H1 (cell line): ENCODE measurements around the gene HYAL1. TPM values are rescaled to one million over a fixed set of nuclear protein-coding genes. Genes with fewer than 3 reads are reported as not detected.

Experiments used
- CTCF ChIA-PET: fragments of 300-600 bp; sonication (Branson Sonifier 250); formaldehyde crosslinking; loops from one replicate; lab custom pipeline; 2021; ENCODE audit not compliant: partially characterized antibody; lab: Charles Lee
- POLR2A ChIA-PET: fragments of 300-600 bp; sonication (Branson Sonifier 250); formaldehyde crosslinking; loops from one replicate; lab custom pipeline; 2021; ENCODE audit warnings: inconsistent platforms; ENCODE audit not compliant: partially characterized antibody; lab: Charles Lee
- DNase-seq, 2 experiments: peaks; one replicate each; pipeline versions ENCODE4 v3.0.0 to v3.0.0-alpha.2; 2010 to 2022; ENCODE audit warnings: low spot score in 2 of 2, low read depth in 1 of 2, mixed read lengths in 1 of 2
- FAIRE-seq: peaks from 2 replicates; lab custom pipeline; 2011; peaks lifted over from hg19 to GRCh38; lab: Jason Lieb, UNC
- H2AFZ ChIP-seq: 2 replicates; pipeline ENCODE4 v1.8.1; 2012; ENCODE audit warnings: low read length, inconsistent platforms
- H2AK5ac ChIP-seq: 2 replicates; pipeline ENCODE4 v1.6.1; 2013; ENCODE audit warnings: low read depth, low read length
- H2BK120ac ChIP-seq: replicated peaks from 2 replicates; pipeline ENCODE3; 2013; ENCODE audit warnings: low read depth, low read length, inconsistent platforms
- H2BK12ac ChIP-seq: 2 replicates; pipeline ENCODE4 v1.6.1; 2013; ENCODE audit warnings: low read depth, low read length
- H2BK15ac ChIP-seq: 2 replicates; pipeline ENCODE4 v1.6.1; 2013; ENCODE audit warnings: low read length
- H2BK20ac ChIP-seq: 2 replicates; pipeline ENCODE4 v1.6.1; 2013; ENCODE audit warnings: low read length
- H2BK5ac ChIP-seq: 2 replicates; pipeline ENCODE4 v1.6.1; 2013; ENCODE audit warnings: low read depth, low read length
- H3K14ac ChIP-seq: 2 replicates; pipeline ENCODE4 v1.6.1; 2013; ENCODE audit warnings: inconsistent platforms; ENCODE audit not compliant: insufficient read length
- H3K18ac ChIP-seq: 2 replicates; pipeline ENCODE4 v1.6.1; 2013; ENCODE audit warnings: low read length; ENCODE audit errors: extremely low read depth
- H3K23ac ChIP-seq: 2 replicates; pipeline ENCODE4 v1.6.1; 2013; ENCODE audit warnings: inconsistent platforms; ENCODE audit not compliant: insufficient read length
- H3K23me2 ChIP-seq: 2 replicates; pipeline ENCODE4 v1.6.1; 2013; ENCODE audit warnings: low read depth, low read length
- H3K27ac ChIP-seq: 2 replicates; pipeline ENCODE4 v1.6.1; 2011; ENCODE audit warnings: low read depth, low read length, inconsistent platforms
- H3K27me3 ChIP-seq, 4 experiments: replicated peaks in 1 of 4; 1 replicate in 1 of 4; 2 replicates in 3 of 4; pipeline versions ENCODE4 v1.6.1 to v1.8.1; 2011 to 2013; ENCODE audit warnings: low read length in 3 of 4, mild to moderate bottlenecking in 3 of 4, inconsistent platforms in 2 of 4, mixed read lengths in 2 of 4, moderate library complexity in 1 of 4; ENCODE audit not compliant: control insufficient read depth in 3 of 4, insufficient read depth in 3 of 4; ENCODE audit errors: extremely low read depth in 1 of 4
- H3K36me3 ChIP-seq, 4 experiments: 2 replicates each; pipeline versions ENCODE4 v1.6.1 to v1.8.1; 2011 to 2013; ENCODE audit warnings: mild to moderate bottlenecking in 4 of 4, low read length in 3 of 4, moderate library complexity in 2 of 4, control low read depth in 1 of 4, inconsistent platforms in 1 of 4; ENCODE audit not compliant: insufficient read depth in 4 of 4, control insufficient read depth in 2 of 4
- H3K4ac ChIP-seq: replicated peaks from 2 replicates; pipeline ENCODE3; 2013; ENCODE audit warnings: low read length, low read depth, mixed read lengths, inconsistent platforms; ENCODE audit not compliant: insufficient read length
- H3K4me1 ChIP-seq, 4 experiments: replicated peaks in 1 of 4; 1 replicate in 1 of 4; 2 replicates in 3 of 4; pipeline versions ENCODE4 v1.6.1 to v1.8.1; 2011 to 2013; ENCODE audit warnings: low read length in 3 of 4, inconsistent platforms in 2 of 4, mixed read lengths in 1 of 4; ENCODE audit not compliant: insufficient read depth in 4 of 4, control insufficient read depth in 3 of 4
- H3K4me2 ChIP-seq, 2 experiments: 2 replicates each; pipeline versions ENCODE4 v1.6.1 to v1.8.1; 2011 to 2013; ENCODE audit warnings: low read depth in 2 of 2, low read length in 2 of 2, control low read depth in 1 of 2, inconsistent platforms in 1 of 2, mild to moderate bottlenecking in 1 of 2; ENCODE audit not compliant: insufficient read depth in 1 of 2
- H3K4me3 ChIP-seq, 4 experiments: fragments of 200-600, 300-600 bp in 1 of 4; sonication (generic), shearing (Covaris generic), sonication (Bioruptor Twin) in 1 of 4; 2 replicates each; pipeline versions ENCODE4 v1.5.1 to v1.8.1; 2011 to 2016; ENCODE audit warnings: low read length in 4 of 4, low read depth in 3 of 4, control low read depth in 2 of 4, inconsistent platforms in 2 of 4, mild to moderate bottlenecking in 2 of 4, mixed read lengths in 1 of 4, moderate library complexity in 1 of 4; ENCODE audit not compliant: insufficient read depth in 2 of 4; ENCODE audit errors: extremely low read depth in 1 of 4
- H3K56ac ChIP-seq: replicated peaks from 2 replicates; pipeline ENCODE3; 2013; ENCODE audit warnings: low read depth, mild to moderate bottlenecking, mixed read lengths, low read length, inconsistent platforms; ENCODE audit not compliant: insufficient read length
- H3K79me1 ChIP-seq: 2 replicates; pipeline ENCODE4 v1.6.1; 2013; ENCODE audit warnings: low read depth, low read length, control low read depth
- H3K79me2 ChIP-seq, 2 experiments: 2 replicates each; pipeline versions ENCODE4 v1.6.1 to v1.8.1; 2012 to 2013; ENCODE audit warnings: low read length in 2 of 2, mild to moderate bottlenecking in 2 of 2, inconsistent platforms in 1 of 2; ENCODE audit not compliant: insufficient read depth in 2 of 2, control insufficient read depth in 1 of 2
- H3K9ac ChIP-seq, 4 experiments: replicated peaks in 1 of 4; 1 replicate in 1 of 4; 2 replicates in 3 of 4; pipeline versions ENCODE4 v1.6.1 to v1.8.1; 2011 to 2013; ENCODE audit warnings: low read depth in 3 of 4, low read length in 3 of 4, control low read depth in 2 of 4, mild to moderate bottlenecking in 2 of 4, moderate library complexity in 2 of 4, inconsistent platforms in 1 of 4; ENCODE audit errors: extremely low read depth in 1 of 4
- H3K9me3 ChIP-seq, 2 experiments: 2 replicates each; pipeline versions ENCODE4 v1.6.1 to v1.8.1; 2012 to 2013; ENCODE audit warnings: mild to moderate bottlenecking in 2 of 2, moderate library complexity in 2 of 2, control low read depth in 1 of 2, inconsistent platforms in 1 of 2, low read depth in 1 of 2, low read length in 1 of 2, mixed read lengths in 1 of 2; ENCODE audit not compliant: insufficient read depth in 2 of 2
- H4K20me1 ChIP-seq, 2 experiments: replicated peaks in 1 of 2; 2 replicates each; pipeline versions ENCODE3 to v1.8.1; 2011 to 2013; ENCODE audit warnings: inconsistent platforms in 2 of 2, low read length in 2 of 2, mild to moderate bottlenecking in 1 of 2; ENCODE audit not compliant: insufficient read depth in 2 of 2, control insufficient read depth in 1 of 2
- H4K5ac ChIP-seq: 2 replicates; pipeline ENCODE4 v1.6.1; 2013; ENCODE audit warnings: low read length, low read depth, mixed read lengths, inconsistent platforms; ENCODE audit not compliant: insufficient read length
- H4K8ac ChIP-seq: 2 replicates; pipeline ENCODE4 v1.8.0; 2013; ENCODE audit warnings: mild to moderate bottlenecking, moderate library complexity, low read length, inconsistent platforms; ENCODE audit not compliant: insufficient read depth; ENCODE audit errors: extremely low read depth
- H4K91ac ChIP-seq: replicated peaks from 2 replicates; pipeline ENCODE3; 2013; ENCODE audit warnings: low read length, mixed read lengths, inconsistent platforms; ENCODE audit not compliant: insufficient read length
- BACH1 ChIP-seq: IDR thresholded peaks from 2 replicates; pipeline ENCODE4 v1.6.1; 2012; ENCODE audit warnings: low read length, improper control_type of control experiment
- BCL11A ChIP-seq, 2 experiments: IDR thresholded peaks; one replicate each; pipeline ENCODE4 v1.6.1; 2011; ENCODE audit warnings: low read depth in 2 of 2, low read length in 2 of 2, mild to moderate bottlenecking in 2 of 2
- POLR2AphosphoS5 ChIP-seq: IDR thresholded peaks from 2 replicates; pipeline ENCODE4 v1.6.1; 2011; ENCODE audit warnings: low read depth, low read length
- WGBS, 2 experiments: shearing (Covaris generic) in 1 of 2; methylation state at CpG; one replicate each; pipeline versions ENCODE4 v1.1.6 to v1.1.7; 2013 to 2015; ENCODE audit warnings: low lambda C conversion rate in 2 of 2, mixed read lengths in 2 of 2, inconsistent platforms in 1 of 2, low coverage in 1 of 2, missing lambda C conversion rate in 1 of 2; ENCODE audit not compliant: insufficient replicate concordance in 2 of 2, insufficient coverage in 1 of 2, insufficient read length in 1 of 2; ENCODE audit errors: extremely low coverage in 1 of 2, missing lambda C conversion rate in 1 of 2; 5-methylcytosine and 5-hydroxymethylcytosine counted together
- polyA plus RNA-seq, 7 experiments: library from polyadenylated mRNA; depleted of rRNA in 3 of 7; stranded (reverse) in 5 of 7; unstranded in 2 of 7; fragments of >200 nt in 5 of 7; fragments of 200-250 nt in 2 of 7; gene quantifications; 1 replicate in 5 of 7; 2 replicates in 1 of 7; 4 replicates in 1 of 7; pipeline versions ENCODE4 v1.2.1 to v1.2.3, GENCODE V29; 2011 to 2013; ENCODE audit warnings: missing spikeins in 2 of 7, mixed read lengths in 2 of 7
- total RNA-seq: library from RNA; stranded (reverse); fragmentation: NEBNext Ultra II Directional; extraction: Animal tissue kit (Norgen Biotek cat#: 25700); gene quantifications from 2 replicates; pipeline ENCODE4 v1.2.1, GENCODE V29; 2021

The HYAL1 gene
- total and polyA plus RNA-seq, 2 of the 8 experiments (the other 6 are each of a cell fraction or from before 2014, with no cell fraction given), result 2.0 to 5.4 TPM

DNA sequence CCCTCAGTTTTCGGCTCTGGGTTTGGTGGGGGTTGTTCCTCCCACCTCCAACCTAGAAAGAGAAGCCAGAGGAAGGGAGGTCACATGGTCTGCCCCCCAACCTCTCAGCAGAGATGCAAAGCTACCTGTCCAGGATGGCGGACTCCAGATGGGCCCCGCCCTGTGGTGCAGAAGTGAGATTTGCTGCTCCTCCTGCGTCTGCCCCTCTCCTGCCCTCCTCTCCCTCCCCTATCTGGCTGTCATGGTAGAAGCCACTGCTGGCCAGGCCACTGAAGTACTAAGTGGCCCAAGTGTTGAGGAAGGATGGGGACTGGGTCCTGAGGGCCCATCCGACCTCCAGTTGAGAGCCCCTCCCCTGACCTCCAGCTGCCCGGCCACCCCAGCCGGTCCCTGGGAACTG is 36.5 kb downstream of the HYAL1 start:
- TF ChIP-seq BACH1 (no peak), BCL11A (IDR thresholded peaks at IDR 0.05; ENCODE audit: low read depth in 2 of 2, low read length in 2 of 2) (no peak), POLR2AphosphoS5 (no peak)
- H3K4ac ChIP-seq, result peak overlapping the region; percentile 58
- H3K79me2 ChIP-seq, result no peaks in the 10 kb centered on the region
- H2BK15ac ChIP-seq, result peak overlapping the region; percentile 20; the same call in 1 of the 2 replicates
- H3K36me3 ChIP-seq, result no peaks in the 10 kb centered on the region
- 87% methylated on average over 7 of the region's 7 CpGs; no CpG with 5 or more reads in 1 of the 2 experiments for WGBS, 2 experiments
- no peak overlapping the region for H3K56ac ChIP-seq
- peak overlapping the region; percentile 55; the same call in 1 of the 2 replicates for H2BK20ac ChIP-seq
- H3K23me2 ChIP-seq, result peaks cover 4% of the 10 kb centered on the region; the same call in 1 of the 2 replicates
- H3K9me3 ChIP-seq, result no peaks in the 10 kb centered on the region
- peak overlapping the region; percentile 25; the same call in 1 of the 2 replicates for H4K8ac ChIP-seq
- H4K91ac ChIP-seq, result peak overlapping the region; percentile 95
- DNase-seq (no peak), FAIRE-seq (no peak)
- H3K4me1 ChIP-seq, result peaks cover 0 to 48% (median 36%) of the 10 kb centered on the region in 4 experiments; a peak in 6 of 7 replicates
- H2BK120ac ChIP-seq, result peak overlapping the region; percentile 69
- H2BK5ac ChIP-seq, result peak overlapping the region; percentile 26; the same call in 1 of the 2 replicates
- H4K20me1 ChIP-seq, result peaks cover 0 to 1% of the 10 kb centered on the region in 2 experiments
- no peak overlapping the region; a peak in 1 of 8 replicates for H3K4me3 ChIP-seq
- no peak overlapping the region for H3K23ac ChIP-seq
- ChIA-PET CTCF (interaction anchor here (0.5 to 53.5 kb wide), 10 partner anchors 9 to 122 kb away, joined by 3 to 2149 read pairs (median 16); partner anchors contain the start of genes GNAI2, GNAT1, HYAL2 and LSMEM2), POLR2A (interaction anchor here (0.6 to 3.5 kb wide), 12 partner anchors 9 to 80 kb away, joined by 3 to 19 read pairs (median 4); partner anchors contain the start of genes GNAI2 and LSMEM2)
- H2AFZ ChIP-seq, result no peak overlapping the region
- H3K27ac ChIP-seq, result no peak overlapping the region
- peak overlapping the region; percentile 60; the same call in 1 of the 2 replicates for H3K18ac ChIP-seq
- peak overlapping the region; percentile 45; the same call in 1 of the 2 replicates for H2AK5ac ChIP-seq
- H4K5ac ChIP-seq, result peak overlapping the region; percentile 38
- H3K79me1 ChIP-seq, result no peaks in the 10 kb centered on the region
- H2BK12ac ChIP-seq, result peak overlapping the region; percentile 72
- H3K4me2 ChIP-seq, result peak overlapping the region; percentile 28 to 46; a peak in 3 of 4 replicates
- H3K14ac ChIP-seq, result no peak overlapping the region
- no peak overlapping the region for H3K9ac ChIP-seq
- H3K27me3 ChIP-seq, result peaks cover 0 to 3% (median 0%) of the 10 kb centered on the region in 4 experiments; a peak in 3 of 7 replicates
